Fibroblast of lung (primary cell): Measurements from ENCODE around the gene ZNF644. TPM values are rescaled to one million over a fixed set of nuclear protein-coding genes. Genes with fewer than 3 reads are reported as not detected.
"Not testable (repeated sequence)": the region's sequence is repeated elsewhere in the genome, so short reads cannot be mapped to it uniquely, and the experiment has no call there.

Experiments used
- DNase-seq, 2 donors: peaks; one replicate each; pipeline versions ENCODE4 v3.0.0 to v3.0.0-alpha.2; 2010; ENCODE audit warnings: low read depth in 2 of 2
- H2AFZ ChIP-seq: 2 replicates; pipeline ENCODE4 v1.5.1; 2012; ENCODE audit warnings: low read length, control low read depth, inconsistent platforms
- H3K27ac ChIP-seq: 2 replicates; pipeline ENCODE4 v1.5.1; 2011; ENCODE audit warnings: low read length, control low read depth; ENCODE audit not compliant: insufficient read depth
- H3K27me3 ChIP-seq: 2 replicates; pipeline ENCODE4 v1.5.1; 2011; ENCODE audit warnings: mild to moderate bottlenecking, low read length; ENCODE audit not compliant: control insufficient read depth, insufficient read depth
- H3K36me3 ChIP-seq: 2 replicates; pipeline ENCODE4 v1.5.1; 2011; ENCODE audit warnings: low read length; ENCODE audit not compliant: control insufficient read depth, insufficient read depth
- H3K4me1 ChIP-seq: 2 replicates; pipeline ENCODE4 v1.5.1; 2011; ENCODE audit warnings: low read length; ENCODE audit not compliant: control insufficient read depth, insufficient read depth; ENCODE audit errors: extremely low read depth
- H3K4me2 ChIP-seq: 2 replicates; pipeline ENCODE4 v1.5.1; 2011; ENCODE audit warnings: low read length, control low read depth; ENCODE audit not compliant: insufficient read depth; ENCODE audit errors: extremely low read depth
- H3K4me3 ChIP-seq, 4 experiments: fragments of 200-600 bp in 1 of 4; sonication (generic) in 1 of 4; replicated peaks in 1 of 4; 2 replicates each; pipeline ENCODE4 v1.5.1; 2011 to 2016; ENCODE audit warnings: low read length in 4 of 4, low read depth in 3 of 4, mild to moderate bottlenecking in 3 of 4, control low read depth in 2 of 4, inconsistent platforms in 1 of 4, mixed read lengths in 1 of 4; ENCODE audit not compliant: insufficient read depth in 1 of 4; ENCODE audit errors: control extremely low read depth in 1 of 4
- H3K79me2 ChIP-seq: 2 replicates; pipeline ENCODE4 v1.5.1; 2012; ENCODE audit warnings: mild to moderate bottlenecking, low read length, inconsistent platforms; ENCODE audit not compliant: control insufficient read depth, insufficient read depth
- H3K9ac ChIP-seq: 2 replicates; pipeline ENCODE4 v1.5.1; 2011; ENCODE audit warnings: mild to moderate bottlenecking, low read length, control low read depth; ENCODE audit not compliant: insufficient read depth
- H3K9me3 ChIP-seq: 2 replicates; pipeline ENCODE4 v1.5.1; 2012; ENCODE audit warnings: low read depth, low read length; ENCODE audit not compliant: control insufficient read depth, insufficient read depth
- H4K20me1 ChIP-seq: 2 replicates; pipeline ENCODE4 v1.5.1; 2011; ENCODE audit warnings: low read length; ENCODE audit not compliant: control insufficient read depth, insufficient read depth; ENCODE audit errors: extremely low read depth
- CTCF ChIP-seq, 2 donors: IDR thresholded peaks in 1 of 2; conservative IDR thresholded peaks in 1 of 2; 1 replicate in 1 of 2; 2 replicates in 1 of 2; pipeline ENCODE4 v1.5.1; 2011 to 2012; ENCODE audit warnings: low read length in 2 of 2, control low read depth in 1 of 2, inconsistent platforms in 1 of 2, low read depth in 1 of 2, mild to moderate bottlenecking in 1 of 2
- EZH2 ChIP-seq: IDR thresholded peaks from 2 replicates; pipeline ENCODE4 v1.5.1; 2012; ENCODE audit warnings: low read length, control low read depth, mild to moderate bottlenecking; ENCODE audit errors: missing control alignments
- polyA plus RNA-seq, 2 donors: library from polyadenylated mRNA; depleted of rRNA in 1 of 2; stranded (reverse) in 1 of 2; unstranded in 1 of 2; fragments of >200 nt; gene quantifications; 2 replicates each; pipeline ENCODE4 v1.2.1, GENCODE V29; 2011 to 2012; ENCODE audit warnings: missing spikeins in 1 of 2
- total RNA-seq: library from RNA; depleted of rRNA; stranded (reverse); fragments of >200 nt; gene quantifications from 2 replicates; pipeline ENCODE4 v1.2.1, GENCODE V29; 2014

ZNF644 gene
- total and polyA plus RNA-seq, 2 donors (not counting 1 experiment from before 2014, with no cell fraction given), result 25.6 to 56.8 TPM

GRCh38 chr1:91065337-91065736 lies 43.5 kb upstream of the ZNF644 start:
- Histone ChIP-seq H2AFZ (no peak overlapping the region), H3K9ac (no peak overlapping the region), H4K20me1 (no peaks in the 10 kb centered on the region), H3K4me2 (no peak overlapping the region), H3K36me3 (no peaks in the 10 kb centered on the region), H3K4me3 (no peak overlapping the region), H3K4me1 (no peaks in the 10 kb centered on the region), H3K27ac (no peak overlapping the region), H3K9me3 (no peaks in the 10 kb centered on the region), H3K27me3 (no peaks in the 10 kb centered on the region), H3K79me2 (no peaks in the 10 kb centered on the region)
- no peak for TF ChIP-seq CTCF (conservative IDR thresholded peaks at IDR 0.05 in 1 of 2, IDR thresholded peaks at IDR 0.05 in 1 of 2; ENCODE audit: low read depth in 1 of 2, low read length in 2 of 2)
- no peak for TF ChIP-seq EZH2
- no peak for DNase-seq

- H3K79me2 ChIP-seq, H3K27me3 ChIP-seq: not testable (repeated sequence)
These were observed 41.6 kb upstream of the ZNF644 start for GRCh38 chr1:91063403-91063802.

GRCh38 chr1:91059157-91059556 lies 37.3 kb upstream of the ZNF644 start:
- H3K79me2 ChIP-seq, result no peaks in the 10 kb centered on the region
- H3K4me1 ChIP-seq, result no peaks in the 10 kb centered on the region
- no peak overlapping the region for H3K9ac ChIP-seq
- TF ChIP-seq EZH2 (no peak), CTCF (conservative IDR thresholded peaks at IDR 0.05 in 1 of 2, IDR thresholded peaks at IDR 0.05 in 1 of 2; ENCODE audit: low read depth in 1 of 2, low read length in 2 of 2) (no peak)
- no peak for DNase-seq
- no peak overlapping the region for H2AFZ ChIP-seq
- H3K4me2 ChIP-seq, result no peak overlapping the region
- no peaks in the 10 kb centered on the region for H3K36me3 ChIP-seq
- no peak overlapping the region for H3K27ac ChIP-seq
- no peaks in the 10 kb centered on the region for H3K9me3 ChIP-seq
- H3K27me3 ChIP-seq, result no peaks in the 10 kb centered on the region
- no peak overlapping the region for H3K4me3 ChIP-seq
- no peaks in the 10 kb centered on the region for H4K20me1 ChIP-seq

More at GRCh38 chr1:91063403-91063802, 41.6 kb upstream of the ZNF644 start:
- not testable (repeated sequence) for H3K9ac ChIP-seq, H2AFZ ChIP-seq, H3K27ac ChIP-seq, H3K4me2 ChIP-seq, H3K4me3 ChIP-seq, H3K36me3 ChIP-seq, H3K9me3 ChIP-seq, H3K4me1 ChIP-seq, DNase-seq, H4K20me1 ChIP-seq
